ENCODE data around the gene LGALSL.

Gene LGALSL

GRCh38 chr2:64492272-64492671 lies 38.3 kb downstream of the LGALSL start:
- Histone ChIP-seq H3K4me2 (ENCODE audit: low read depth, low read length, poor library complexity, severe bottlenecking) (no peak overlapping the region), H3K9ac (ENCODE audit: low read length) (no peak overlapping the region), H3K4me3 (ENCODE audit: insufficient read depth, low read length, poor library complexity, severe bottlenecking) (no peak overlapping the region), H3K36me3 (ENCODE audit: low read length) (no peaks in the 10 kb centered on the region), H3F3A (ENCODE audit: insufficient read depth) (no peaks in the 10 kb centered on the region), H3K27ac (ENCODE audit: low read depth, low read length) (no peak overlapping the region), H4K20me1 (ENCODE audit: low read depth, low read length) (no peaks in the 10 kb centered on the region), H3K9me2 (replicated peaks; ENCODE audit: insufficient read depth, low read length) (no peaks in the 10 kb centered on the region), H2AFZ (ENCODE audit: low read depth, low read length, severe bottlenecking) (no peak overlapping the region), H3K27me3 (ENCODE audit: low read length) (no peaks in the 10 kb centered on the region), H3K9me3 (ENCODE audit: insufficient read depth, low read length) (no peaks in the 10 kb centered on the region), H3K79me2 (ENCODE audit: insufficient read depth, low read length) (no peaks in the 10 kb centered on the region)
- TF ChIP-seq CTCF (IDR thresholded peaks at IDR 0.05; ENCODE audit: insufficient read depth, low read length, poor library complexity, severe bottlenecking) (no peak), EZH2phosphoT487 (conservative IDR thresholded peaks at IDR 0.05; ENCODE audit: low read length) (no peak)

GRCh38 chr2:64492821-64493220 lies 38.9 kb downstream of the LGALSL start:
- H3K36me3 ChIP-seq (ENCODE audit: low read length): no peaks in the 10 kb centered on the region
- H3K9ac ChIP-seq (ENCODE audit: low read length): no peak overlapping the region
- no peaks in the 10 kb centered on the region for H4K20me1 ChIP-seq (ENCODE audit: low read depth, low read length)
- no peak overlapping the region for H3K27ac ChIP-seq (ENCODE audit: low read depth, low read length)
- H3F3A ChIP-seq (ENCODE audit: insufficient read depth): no peaks in the 10 kb centered on the region
- no peak overlapping the region for H3K4me3 ChIP-seq (ENCODE audit: insufficient read depth, low read length, poor library complexity, severe bottlenecking)
- H3K27me3 ChIP-seq (ENCODE audit: low read length): no peaks in the 10 kb centered on the region
- H2AFZ ChIP-seq (ENCODE audit: low read depth, low read length, severe bottlenecking): no peak overlapping the region
- no peaks in the 10 kb centered on the region for H3K79me2 ChIP-seq (ENCODE audit: insufficient read depth, low read length)
- no peaks in the 10 kb centered on the region for H3K9me3 ChIP-seq (ENCODE audit: insufficient read depth, low read length)
- H3K4me2 ChIP-seq (ENCODE audit: low read depth, low read length, poor library complexity, severe bottlenecking): no peak overlapping the region
- TF ChIP-seq CTCF (IDR thresholded peaks at IDR 0.05; ENCODE audit: insufficient read depth, low read length, poor library complexity, severe bottlenecking): no peak
- TF ChIP-seq EZH2phosphoT487 (conservative IDR thresholded peaks at IDR 0.05; ENCODE audit: low read length): no peak
- H3K9me2 ChIP-seq (replicated peaks; ENCODE audit: insufficient read depth, low read length): no peaks in the 10 kb centered on the region

GRCh38 chr2:64493788-64494187 lies 39.8 kb downstream of the LGALSL start:
- peak overlapping the region; percentile 79 for H2AFZ ChIP-seq (ENCODE audit: low read depth, low read length, severe bottlenecking)
- H3K9ac ChIP-seq (ENCODE audit: low read length): no peak overlapping the region
- H3K79me2 ChIP-seq (ENCODE audit: insufficient read depth, low read length): no peaks in the 10 kb centered on the region
- H3K27ac ChIP-seq (ENCODE audit: low read depth, low read length): no peak overlapping the region
- no peak overlapping the region for H3K4me3 ChIP-seq (ENCODE audit: insufficient read depth, low read length, poor library complexity, severe bottlenecking)
- H4K20me1 ChIP-seq (ENCODE audit: low read depth, low read length): no peaks in the 10 kb centered on the region
- H3K36me3 ChIP-seq (ENCODE audit: low read length): no peaks in the 10 kb centered on the region
- no peaks in the 10 kb centered on the region for H3K9me3 ChIP-seq (ENCODE audit: insufficient read depth, low read length)
- no peaks in the 10 kb centered on the region for H3K27me3 ChIP-seq (ENCODE audit: low read length)
- no peaks in the 10 kb centered on the region for H3F3A ChIP-seq (ENCODE audit: insufficient read depth)
- H3K9me2 ChIP-seq (replicated peaks; ENCODE audit: insufficient read depth, low read length): no peaks in the 10 kb centered on the region
- TF ChIP-seq CTCF (IDR thresholded peaks at IDR 0.05; ENCODE audit: insufficient read depth, low read length, poor library complexity, severe bottlenecking) (no peak), EZH2phosphoT487 (conservative IDR thresholded peaks at IDR 0.05; ENCODE audit: low read length) (no peak)
- no peak overlapping the region for H3K4me2 ChIP-seq (ENCODE audit: low read depth, low read length, poor library complexity, severe bottlenecking)
